MM.1S (cell line): ENCODE measurements around the gene MEP1B.

ENCODE experiments used
- DNase-seq: peaks from one replicate; pipeline ENCODE4 v3.0.0-alpha.2; 2015
- H2AFZ ChIP-seq: fragments of 300-600 bp; sonication (generic); 2 replicates; pipeline ENCODE4 v1.6.0; 2016; ENCODE audit warnings: antibody characterized with exemption, low read length
- H3F3A ChIP-seq: fragments of 300-600 bp; sonication (generic); 2 replicates; pipeline ENCODE4 v1.6.1; 2016; ENCODE audit warnings: mild to moderate bottlenecking, antibody characterized with exemption, low read length, moderate library complexity, mixed read lengths; ENCODE audit not compliant: insufficient read depth
- H3K27ac ChIP-seq: fragments of 300-600 bp; sonication (generic); 2 replicates; pipeline ENCODE4 v1.5.1; 2016; ENCODE audit warnings: mild to moderate bottlenecking, low read length
- H3K27me3 ChIP-seq: fragments of 300-600 bp; sonication (generic); replicated peaks from 2 replicates; pipeline ENCODE4 v1.6.0; 2016; ENCODE audit warnings: low read length; ENCODE audit not compliant: insufficient read depth
- H3K36me3 ChIP-seq: fragments of 300-600 bp; sonication (generic); replicated peaks from 2 replicates; pipeline ENCODE4 v1.6.1; 2016; ENCODE audit warnings: mild to moderate bottlenecking, low read length, mixed read lengths; ENCODE audit not compliant: insufficient read depth
- H3K4me1 ChIP-seq: fragments of 300-600 bp; sonication (generic); 2 replicates; pipeline ENCODE4 v1.6.1; 2016; ENCODE audit warnings: low read length, mixed read lengths
- H3K4me2 ChIP-seq: fragments of 300-600 bp; sonication (generic); 2 replicates; pipeline ENCODE4 v1.6.0; 2016; ENCODE audit warnings: low read depth, low read length
- H3K4me3 ChIP-seq: fragments of 300-600 bp; sonication (generic); 2 replicates; pipeline ENCODE4 v1.5.1; 2016; ENCODE audit warnings: low read length, mixed read lengths
- H3K79me2 ChIP-seq: fragments of 300-600 bp; sonication (generic); 2 replicates; pipeline ENCODE4 v1.6.1; 2016; ENCODE audit warnings: mixed run types, low read length, mixed read lengths
- H3K9ac ChIP-seq: fragments of 300-600 bp; sonication (generic); 2 replicates; pipeline ENCODE4 v1.6.1; 2016; ENCODE audit warnings: low read length, mixed read lengths
- H3K9me2 ChIP-seq: fragments of 300-600 bp; sonication (generic); replicated peaks from 2 replicates; pipeline ENCODE4 v1.6.1; 2016; ENCODE audit warnings: mild to moderate bottlenecking, low read length, mixed read lengths; ENCODE audit not compliant: insufficient read depth
- H3K9me3 ChIP-seq: fragments of 300-600 bp; sonication (generic); replicated peaks from 2 replicates; pipeline ENCODE4 v1.6.1; 2016; ENCODE audit warnings: mild to moderate bottlenecking, low read length, mixed read lengths; ENCODE audit not compliant: insufficient read depth
- H4K20me1 ChIP-seq: fragments of 300-600 bp; sonication (generic); 2 replicates; pipeline ENCODE4 v1.6.1; 2016; ENCODE audit warnings: mild to moderate bottlenecking, low read length, moderate library complexity, mixed read lengths; ENCODE audit not compliant: insufficient read depth
- CTCF ChIP-seq: fragments of 300-600 bp; sonication (generic); IDR thresholded peaks from 2 replicates; pipeline ENCODE4 v1.5.1; 2016; ENCODE audit warnings: antibody characterized with exemption, low read length, mixed read lengths
- EZH2 ChIP-seq: fragments of 300-600 bp; sonication (generic); optimal IDR thresholded peaks from 2 replicates; pipeline ENCODE3; 2017; ENCODE audit warnings: low read depth, mild to moderate bottlenecking, antibody characterized with exemption, low read length, mixed read lengths
- EZH2phosphoT487 ChIP-seq: fragments of 300-600 bp; sonication (generic); IDR thresholded peaks from 2 replicates; pipeline ENCODE4 v1.6.1; 2018; ENCODE audit warnings: antibody characterized with exemption, low read length

The MEP1B gene

GRCh38 chr18:32160547-32160946 lies 29.3 kb upstream of the MEP1B start:
- no peak overlapping the region for H3K9ac ChIP-seq
- H2AFZ ChIP-seq = no peak overlapping the region
- DNase-seq = no peak
- H3F3A ChIP-seq = no peaks in the 10 kb centered on the region
- H3K4me3 ChIP-seq = no peak overlapping the region
- no peak overlapping the region for H3K27ac ChIP-seq
- no peaks in the 10 kb centered on the region for H3K4me1 ChIP-seq
- no peak overlapping the region for H3K4me2 ChIP-seq
- H3K9me3 ChIP-seq = no peaks in the 10 kb centered on the region
- H4K20me1 ChIP-seq = no peaks in the 10 kb centered on the region
- no peaks in the 10 kb centered on the region for H3K36me3 ChIP-seq
- TF ChIP-seq CTCF (no peak), EZH2 (no peak), EZH2phosphoT487 (no peak)
- H3K79me2 ChIP-seq = no peaks in the 10 kb centered on the region
- no peaks in the 10 kb centered on the region for H3K9me2 ChIP-seq
- H3K27me3 ChIP-seq = no peaks in the 10 kb centered on the region

- Histone ChIP-seq H3K36me3 (no peaks in the 10 kb centered on the region), H3K4me2 (no peak overlapping the region), H3K9me2 (no peaks in the 10 kb centered on the region), H3K9ac (no peak overlapping the region), H3K27ac (no peak overlapping the region), H4K20me1 (no peaks in the 10 kb centered on the region), H3K79me2 (no peaks in the 10 kb centered on the region), H3F3A (no peaks in the 10 kb centered on the region), H3K9me3 (no peaks in the 10 kb centered on the region), H2AFZ (no peak overlapping the region), H3K4me3 (no peak overlapping the region), H3K27me3 (no peaks in the 10 kb centered on the region), H3K4me1 (no peaks in the 10 kb centered on the region)
- TF ChIP-seq CTCF (no peak), EZH2 (no peak), EZH2phosphoT487 (no peak)
- DNase-seq = no peak
These were observed 21.7 kb upstream of the MEP1B start for GRCh38 chr18:32167980-32168730.

- no peak overlapping the region for H3K4me2 ChIP-seq
- H3K27ac ChIP-seq = no peak overlapping the region
- no peak for DNase-seq
- H3K4me3 ChIP-seq = no peak overlapping the region
- no peaks in the 10 kb centered on the region for H3K4me1 ChIP-seq
- H3K79me2 ChIP-seq = no peaks in the 10 kb centered on the region
- no peaks in the 10 kb centered on the region for H3K36me3 ChIP-seq
- no peaks in the 10 kb centered on the region for H3K9me2 ChIP-seq
- no peak overlapping the region for H3K9ac ChIP-seq
- no peaks in the 10 kb centered on the region for H4K20me1 ChIP-seq
- H3F3A ChIP-seq = no peaks in the 10 kb centered on the region
- no peak for TF ChIP-seq EZH2
- no peak for TF ChIP-seq CTCF
- no peak for TF ChIP-seq EZH2phosphoT487
- H3K27me3 ChIP-seq = no peaks in the 10 kb centered on the region
- H2AFZ ChIP-seq = no peak overlapping the region
- no peaks in the 10 kb centered on the region for H3K9me3 ChIP-seq
These were observed 16.2 kb upstream of the MEP1B start for GRCh38 chr18:32173654-32174053.
